IMR-90 (cell line): Measurements from ENCODE around the gene PTPN22. TPM values are rescaled to one million over a fixed set of nuclear protein-coding genes. Genes with fewer than 3 reads are reported as not detected.

Experiments used
- ATAC-seq: fragments of 200-7000 bp; cut with Tn5 transposase; 2 replicates; pipeline ENCODE4 v1.9.1; 2020; ENCODE audit warnings: low read depth, mild to moderate bottlenecking, moderate library complexity
- BruUV-seq: library from RNA; stranded (reverse); fragments of 400-500 nt; replicated peaks from 2 replicates; lab custom pipeline; 2021; lab: Mats Ljungman, UMichigan
- CTCF ChIA-PET: fragments of 300-600 bp; formaldehyde crosslinking; extraction: SDS; loops from one replicate; lab custom pipeline; 2021; ENCODE audit warnings: antibody characterized with exemption; lab: Yijun Ruan, JAX
- POLR2A ChIA-PET: fragments of 300-600 bp; sonication (Branson Sonifier 250); formaldehyde crosslinking; loops from one replicate; lab custom pipeline; 2022; ENCODE audit warnings: antibody characterized with exemption; ENCODE audit not compliant: unreplicated experiment; lab: Charles Lee
- DNase-seq: peaks from one replicate; pipeline ENCODE4 v3.0.0; 2013
- H2AFZ ChIP-seq: replicated peaks from 2 replicates; pipeline ENCODE3; 2013; ENCODE audit warnings: low read length, mild to moderate bottlenecking; ENCODE audit not compliant: poor library complexity
- H2AK5ac ChIP-seq: 2 replicates; pipeline ENCODE4 v1.6.1; 2013; ENCODE audit warnings: low read depth, low read length, inconsistent platforms
- H2AK9ac ChIP-seq: replicated peaks from 2 replicates; pipeline ENCODE3; 2013; ENCODE audit warnings: mild to moderate bottlenecking, low read depth, low read length, moderate library complexity; ENCODE audit not compliant: poor library complexity
- H2BK120ac ChIP-seq: 2 replicates; pipeline ENCODE4 v1.6.1; 2013; ENCODE audit warnings: low read depth, low read length, inconsistent platforms
- H2BK15ac ChIP-seq: 3 replicates; pipeline ENCODE4 v1.6.1; 2013; ENCODE audit warnings: low read depth, low read length, inconsistent platforms
- H2BK20ac ChIP-seq: 2 replicates; pipeline ENCODE4 v1.6.1; 2013; ENCODE audit warnings: low read depth, mild to moderate bottlenecking, inconsistent platforms, low read length, moderate library complexity
- H2BK5ac ChIP-seq: 2 replicates; pipeline ENCODE4 v1.6.1; 2013; ENCODE audit warnings: mild to moderate bottlenecking, low read depth, low read length, inconsistent platforms; ENCODE audit not compliant: poor library complexity, severe bottlenecking
- H3K14ac ChIP-seq: replicated peaks from 2 replicates; pipeline ENCODE4 v1.6.1; 2013; ENCODE audit warnings: low read depth, low read length, inconsistent platforms
- H3K18ac ChIP-seq: 2 replicates; pipeline ENCODE4 v1.6.1; 2013; ENCODE audit warnings: low read depth, low read length, control low read depth
- H3K23ac ChIP-seq: 2 replicates; pipeline ENCODE4 v1.6.1; 2013; ENCODE audit warnings: low read depth, low read length, inconsistent platforms
- H3K27ac ChIP-seq: 2 replicates; pipeline ENCODE4 v1.5.1; 2013; ENCODE audit warnings: mild to moderate bottlenecking, control low read depth, low read length; ENCODE audit not compliant: insufficient read depth
- H3K27me3 ChIP-seq: 2 replicates; pipeline ENCODE4 v1.6.1; 2013; ENCODE audit warnings: low read length; ENCODE audit not compliant: control insufficient read depth, insufficient read depth
- H3K36me3 ChIP-seq: 2 replicates; pipeline ENCODE4 v1.6.1; 2013; ENCODE audit warnings: low read length, mixed read lengths; ENCODE audit not compliant: control insufficient read depth, insufficient read depth
- H3K4ac ChIP-seq: 2 replicates; pipeline ENCODE4 v1.6.1; 2013; ENCODE audit warnings: low read depth, low read length, inconsistent platforms
- H3K4me1 ChIP-seq: 2 replicates; pipeline ENCODE4 v1.6.1; 2013; ENCODE audit warnings: low read length, mixed read lengths; ENCODE audit not compliant: control insufficient read depth, insufficient read depth
- H3K4me2 ChIP-seq: 2 replicates; pipeline ENCODE4 v1.6.1; 2013; ENCODE audit warnings: low read depth, mild to moderate bottlenecking, control low read depth, low read length, moderate library complexity
- H3K4me3 ChIP-seq: 2 replicates; pipeline ENCODE4 v1.5.1; 2013; ENCODE audit warnings: low read depth, mild to moderate bottlenecking, control low read depth, low read length, moderate library complexity; ENCODE audit not compliant: insufficient read depth
- H3K56ac ChIP-seq: 2 replicates; pipeline ENCODE4 v1.6.1; 2013; ENCODE audit warnings: low read length, inconsistent platforms; ENCODE audit not compliant: insufficient read depth; ENCODE audit errors: extremely low read depth
- H3K79me1 ChIP-seq, 2 experiments: 2 replicates each; pipeline ENCODE4 v1.6.1; 2013; ENCODE audit warnings: low read length in 2 of 2, inconsistent platforms in 1 of 2, low read depth in 1 of 2
- H3K9ac ChIP-seq: 2 replicates; pipeline ENCODE4 v1.6.1; 2013; ENCODE audit warnings: low read depth, low read length, control low read depth
- H3K9me1 ChIP-seq: 2 replicates; pipeline ENCODE4 v1.6.1; 2013; ENCODE audit warnings: low read length, inconsistent platforms; ENCODE audit not compliant: insufficient read depth
- H3K9me3 ChIP-seq: 2 replicates; pipeline ENCODE4 v1.6.1; 2013; ENCODE audit warnings: low read length; ENCODE audit not compliant: control insufficient read depth, insufficient read depth
- H4K20me1 ChIP-seq: 2 replicates; pipeline ENCODE4 v1.6.1; 2013; ENCODE audit warnings: low read length, inconsistent platforms; ENCODE audit not compliant: insufficient read depth
- H4K5ac ChIP-seq: 2 replicates; pipeline ENCODE4 v1.6.1; 2013; ENCODE audit warnings: mild to moderate bottlenecking, low read depth, low read length, control low read depth
- H4K8ac ChIP-seq, 2 experiments: 2 replicates each; pipeline ENCODE4 v1.6.1; 2013; ENCODE audit warnings: low read depth in 2 of 2, low read length in 2 of 2, control low read depth in 1 of 2, inconsistent platforms in 1 of 2
- H4K91ac ChIP-seq: 2 replicates; pipeline ENCODE4 v1.6.1; 2013; ENCODE audit warnings: low read depth, low read length, inconsistent platforms; ENCODE audit not compliant: insufficient read depth
- BHLHE40 ChIP-seq: fragments of 150-350 bp; IDR thresholded peaks from 2 replicates; pipeline ENCODE4 v1.6.1; 2016; ENCODE audit warnings: mild to moderate bottlenecking, low read depth, low read length
- CEBPB ChIP-seq: IDR thresholded peaks from 2 replicates; pipeline ENCODE4 v1.6.1; 2012; ENCODE audit warnings: low read depth, low read length, improper control_type of control experiment
- CHD1 ChIP-seq: IDR thresholded peaks from 2 replicates; pipeline ENCODE4 v1.6.1; 2012; ENCODE audit warnings: low read depth, low read length, improper control_type of control experiment
- CTCF ChIP-seq: conservative IDR thresholded peaks from 2 replicates; pipeline ENCODE4 v1.5.1; 2012; ENCODE audit warnings: mild to moderate bottlenecking, low read depth, low read length, improper control_type of control experiment
- ELK1 ChIP-seq: fragments of 150-350 bp; IDR thresholded peaks from 2 replicates; pipeline ENCODE4 v1.6.1; 2016; ENCODE audit warnings: low read depth, mild to moderate bottlenecking, low read length, moderate library complexity, borderline replicate concordance
- FOS ChIP-seq: fragments of 150-350 bp; IDR thresholded peaks from 2 replicates; pipeline ENCODE4 v1.6.1; 2016; ENCODE audit warnings: low read depth, low read length
- MAFK ChIP-seq: IDR thresholded peaks from 2 replicates; pipeline ENCODE4 v1.6.1; 2012; ENCODE audit warnings: low read depth, low read length, improper control_type of control experiment
- MAZ ChIP-seq: IDR thresholded peaks from 2 replicates; pipeline ENCODE4 v1.6.1; 2012; ENCODE audit warnings: low read depth, mild to moderate bottlenecking, low read length, improper control_type of control experiment, moderate library complexity, borderline replicate concordance
- MXI1 ChIP-seq: IDR thresholded peaks from 2 replicates; pipeline ENCODE4 v1.6.1; 2012; ENCODE audit warnings: low read depth, mild to moderate bottlenecking, low read length, moderate library complexity, borderline replicate concordance
- NFE2L2 ChIP-seq: fragments of 150-350 bp; IDR thresholded peaks from 2 replicates; pipeline ENCODE4 v1.6.1; 2016; ENCODE audit warnings: low read depth, mild to moderate bottlenecking, low read length
- POLR2A ChIP-seq: IDR thresholded peaks from 2 replicates; pipeline ENCODE4 v1.6.1; 2012; ENCODE audit warnings: mild to moderate bottlenecking, low read depth, low read length
- RAD21 ChIP-seq: IDR thresholded peaks from 2 replicates; pipeline ENCODE4 v1.6.1; 2012; ENCODE audit warnings: low read length, improper control_type of control experiment
- RCOR1 ChIP-seq: IDR thresholded peaks from 2 replicates; pipeline ENCODE4 v1.6.1; 2012; ENCODE audit warnings: mild to moderate bottlenecking, low read length, improper control_type of control experiment; ENCODE audit not compliant: insufficient replicate concordance
- RFX5 ChIP-seq: IDR thresholded peaks from 2 replicates; pipeline ENCODE4 v1.8.0; 2012; ENCODE audit warnings: low read depth, mild to moderate bottlenecking, low read length, moderate library complexity
- SMC3 ChIP-seq: fragments of 150-350 bp; IDR thresholded peaks from 2 replicates; pipeline ENCODE4 v1.6.1; 2016; ENCODE audit warnings: low read depth, mild to moderate bottlenecking, antibody characterized with exemption, low read length, moderate library complexity
- USF2 ChIP-seq: fragments of 150-350 bp; IDR thresholded peaks from 2 replicates; pipeline ENCODE4 v1.6.1; 2017; ENCODE audit warnings: mild to moderate bottlenecking, antibody characterized with exemption, low read length, low read depth
- WGBS, 2 experiments: methylation state at CpG; one replicate each; pipeline versions ENCODE4 v1.1.5 to v1.1.7; 2013; ENCODE audit warnings: missing lambda C conversion rate in 2 of 2; ENCODE audit not compliant: insufficient read length in 1 of 2; ENCODE audit errors: extremely low coverage in 2 of 2; 5-methylcytosine and 5-hydroxymethylcytosine counted together
- dilution Hi-C: fragments of 300-500 bp; cut with HindIII; formaldehyde crosslinking; loops from one replicate; pipeline ENCODE4 v1.14.3; 2018; ENCODE audit warnings: low sequenced_read_pairs; ENCODE audit not compliant: unreplicated experiment
- in situ Hi-C: fragments of 300-500 bp; cut with MboI; formaldehyde crosslinking; loops from 3 replicates; pipeline ENCODE4 v1.14.3; 2019; ENCODE audit warnings: low sequenced_read_pairs, inconsistent platforms, mixed read lengths
- intact Hi-C: fragments of 100-400 bp; cut with micrococcal nuclease; formaldehyde crosslinking; loops from 2 replicates; pipeline ENCODE4 v1.10.0; 2022
- polyA plus RNA-seq, 3 experiments: library from polyadenylated mRNA; depleted of rRNA; stranded (reverse); fragments of >200 nt; gene quantifications; 2 replicates each; pipeline ENCODE4 v1.2.3, GENCODE V29; 2012; ENCODE audit warnings: low replicate concordance in 1 of 3
- total RNA-seq: library from RNA; depleted of rRNA; stranded (reverse); fragments of >200 nt; gene quantifications from 2 replicates; pipeline ENCODE4 v1.2.3, GENCODE V29; 2012

Gene PTPN22
- total and polyA plus RNA-seq, 2 of the 4 experiments (the other 2 are of a cell fraction) = 0.14 to 0.18 TPM

- no TSS peak for BruUV-seq
- H3K27ac ChIP-seq = no peak overlapping the region
These were observed 13.7 kb downstream of the PTPN22 start for GRCh38 chr1:113857776-113858175.

More at GRCh38 chr1:113857776-113858175, 13.7 kb downstream of the PTPN22 start:
- in situ Hi-C loops (loop anchor here (25.0 kb wide), 1 partner anchor 430 kb away; no protein-coding TSS in a partner anchor), dilution Hi-C loops (no loop called here), intact Hi-C loops (no loop called here)
- Histone ChIP-seq H2AK9ac (no peak overlapping the region), H3K9ac (no peak overlapping the region), H3K4me2 (no peak overlapping the region), H3K23ac (no peak overlapping the region), H3K79me1 (no peaks in the 10 kb centered on the region), H3K18ac (no peak overlapping the region), H2BK5ac (no peak overlapping the region), H2AFZ (no peak overlapping the region), H3K9me3 (no peaks in the 10 kb centered on the region), H2AK5ac (no peak overlapping the region), H4K20me1 (no peaks in the 10 kb centered on the region), H3K9me1 (no peaks in the 10 kb centered on the region), H3K36me3 (no peaks in the 10 kb centered on the region), H3K27me3 (no peaks in the 10 kb centered on the region), H2BK20ac (no peak overlapping the region), H3K56ac (no peak overlapping the region), H4K91ac (no peak overlapping the region), H3K4me3 (no peak overlapping the region), H3K14ac (no peak overlapping the region), H4K5ac (no peak overlapping the region), H4K8ac (no peak overlapping the region), H2BK120ac (no peak overlapping the region), H3K4ac (no peak overlapping the region), H3K4me1 (peaks cover 10% of the 10 kb centered on the region), H2BK15ac (no peak overlapping the region)
- TF ChIP-seq CEBPB = no peak
- no peak for TF ChIP-seq BHLHE40
- TF ChIP-seq MAFK = no peak
- TF ChIP-seq ELK1 = no peak
- no peak for TF ChIP-seq NFE2L2
- no peak for TF ChIP-seq SMC3
- TF ChIP-seq RCOR1 = no peak
- no peak for TF ChIP-seq POLR2A
- TF ChIP-seq FOS = no peak
- no peak for TF ChIP-seq RFX5
- TF ChIP-seq CHD1 = no peak
- TF ChIP-seq USF2 = no peak
- TF ChIP-seq MAZ = no peak
- TF ChIP-seq MXI1 = no peak
- no peak for TF ChIP-seq CTCF
- no peak for TF ChIP-seq RAD21
- ChIA-PET POLR2A (no interaction called here), CTCF (no interaction called here)
- DNase-seq (no peak), ATAC-seq (no peak)
- WGBS, 2 experiments = no CpG with 5 or more reads among the region's 3 CpGs
